Measurements from ENCODE around the gene PIK3R1. TPM values are rescaled to one million over a fixed set of nuclear protein-coding genes. Genes with fewer than 3 reads are reported as not detected.

PIK3R1 gene
- total RNA-seq, 2 experiments from 2014 or later, result 61.1 to 65.0 TPM

DNA sequence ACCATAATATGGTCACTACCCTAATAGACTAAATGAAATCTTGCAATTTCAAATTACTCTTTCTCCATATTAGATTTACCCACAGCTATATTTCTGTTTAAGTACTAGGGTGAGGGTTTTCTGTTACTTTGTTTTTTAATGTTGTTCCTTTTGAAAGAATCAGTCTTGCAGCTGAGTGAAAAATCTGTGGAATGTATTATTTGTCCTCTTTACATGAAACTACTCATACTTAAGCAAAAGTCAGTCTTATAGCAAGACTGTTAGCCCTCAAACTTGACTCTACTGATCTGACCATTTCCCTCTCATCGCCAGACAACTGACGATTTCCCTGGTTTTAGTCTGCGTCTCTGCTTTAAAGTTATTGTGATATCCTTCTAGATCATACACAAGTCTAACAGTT, 84.0 kb downstream of the PIK3R1 start:
- H3K36me3 Mint-ChIP-seq (ENCODE audit: low read depth), result peaks cover 60% of the 10 kb centered on the region
- ChIA-PET POLR2A (no interaction called here), CTCF (interaction anchor here (1.5 to 3.5 kb wide), 2 partner anchors 13 to 28 kb away, joined by 3 to 27 read pairs; no protein-coding TSS in a partner anchor)
- peaks cover 17% of the 10 kb centered on the region for H3K4me1 Mint-ChIP-seq (ENCODE audit: low read depth)
- H3K27me3 Mint-ChIP-seq (ENCODE audit: low read depth), result no peaks in the 10 kb centered on the region
- H3K4me3 Mint-ChIP-seq, result no peak overlapping the region
- ATAC-seq, result no peak
- H3K9me3 Mint-ChIP-seq (ENCODE audit: insufficient read depth), result no peaks in the 10 kb centered on the region
- no peak for DNase-seq
- H3K27ac Mint-ChIP-seq, result no peak overlapping the region

DNA sequence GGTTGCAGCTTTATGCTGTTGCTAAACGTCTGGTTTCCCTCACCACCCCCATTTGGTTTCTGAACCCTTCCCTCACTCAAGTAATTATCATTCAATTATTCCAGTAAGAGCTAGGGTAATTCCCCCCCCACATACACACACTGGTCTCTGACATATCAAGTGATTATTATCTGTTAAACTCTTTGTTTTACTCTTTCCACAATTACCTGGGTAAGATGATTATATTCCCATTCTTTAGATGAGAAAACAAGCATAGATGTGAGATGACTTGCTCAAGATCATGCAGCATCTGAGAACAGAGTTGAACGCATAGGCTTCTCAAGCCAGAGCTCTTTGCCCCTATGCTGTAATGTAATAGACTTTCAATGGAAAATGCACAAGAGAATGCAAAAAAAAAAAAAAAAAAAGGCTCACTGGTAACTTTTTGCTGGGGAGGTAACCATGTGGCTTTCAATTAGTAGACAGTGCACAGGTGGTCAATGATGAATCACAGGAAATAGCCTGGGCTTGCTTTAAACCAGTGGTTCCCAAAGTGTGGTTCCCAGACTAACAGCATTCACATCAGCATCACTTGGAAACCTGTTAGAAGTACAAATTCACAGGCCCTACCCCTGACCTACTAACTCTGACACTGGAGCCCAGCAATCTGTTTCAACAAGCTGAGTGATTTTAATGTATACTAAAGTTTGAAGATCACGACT, 87.6 kb downstream of the PIK3R1 start:
- ATAC-seq (peak; percentile 47), DNase-seq (no peak)
- no peaks in the 10 kb centered on the region for H3K9me3 Mint-ChIP-seq (ENCODE audit: insufficient read depth)
- H3K36me3 Mint-ChIP-seq (ENCODE audit: low read depth), result peaks cover 31% of the 10 kb centered on the region
- ChIA-PET CTCF (interaction anchor here (0.6 to 3.9 kb wide), 4 partner anchors 9 to 157 kb away, joined by 3 to 23 read pairs (median 4); no protein-coding TSS in a partner anchor), POLR2A (interaction anchor here (0.6 to 0.9 kb wide), 2 partner anchors 103 to 106 kb away, joined by 3 read pairs; no protein-coding TSS in a partner anchor)
- no peak overlapping the region for H3K4me3 Mint-ChIP-seq
- no peaks in the 10 kb centered on the region for H3K27me3 Mint-ChIP-seq (ENCODE audit: low read depth)
- peaks cover 17% of the 10 kb centered on the region for H3K4me1 Mint-ChIP-seq (ENCODE audit: low read depth)
- H3K27ac Mint-ChIP-seq, result peak overlapping the region; percentile 14

DNA sequence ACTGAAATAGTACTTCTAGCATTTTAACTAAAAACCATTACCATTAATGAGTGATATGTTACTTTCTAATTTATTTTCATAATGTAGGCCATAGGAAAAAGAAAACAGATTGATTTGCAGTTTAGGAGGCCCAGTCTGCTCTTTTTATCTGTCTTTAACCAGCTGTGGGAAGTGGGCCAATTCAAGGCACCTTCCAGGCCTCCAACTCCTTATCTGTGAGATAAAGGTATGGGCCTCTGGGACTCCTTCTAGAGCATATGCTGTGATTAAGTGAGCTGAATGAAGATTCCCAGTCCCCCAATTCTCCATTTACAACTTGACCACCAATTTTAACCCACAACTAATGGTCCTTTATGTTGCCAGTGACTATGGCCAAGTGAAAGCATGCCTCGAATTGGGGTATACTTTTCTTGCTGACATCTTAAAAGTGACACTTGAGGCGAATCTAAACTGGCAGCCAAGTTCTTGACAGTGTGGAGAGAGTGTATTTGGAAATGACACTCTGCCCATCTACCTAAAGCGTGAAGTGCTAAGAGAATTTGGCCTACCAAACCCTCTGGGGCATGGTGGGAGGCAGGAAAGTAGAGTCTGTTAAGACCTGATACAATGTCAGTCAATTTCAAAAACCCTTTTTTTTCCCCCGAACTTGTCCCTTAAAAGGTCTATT, 88.3 kb downstream of the PIK3R1 start:
- Mint-ChIP-seq H3K9me3 (ENCODE audit: insufficient read depth) (no peaks in the 10 kb centered on the region), H3K36me3 (ENCODE audit: low read depth) (peaks cover 25% of the 10 kb centered on the region), H3K27me3 (ENCODE audit: low read depth) (no peaks in the 10 kb centered on the region), H3K4me1 (ENCODE audit: low read depth) (peaks cover 17% of the 10 kb centered on the region), H3K27ac (no peak overlapping the region), H3K4me3 (no peak overlapping the region)
- DNase-seq (no peak), ATAC-seq (no peak)
- ChIA-PET POLR2A (interaction anchor here (0.6 to 0.9 kb wide), 2 partner anchors 102 to 105 kb away, joined by 3 read pairs; no protein-coding TSS in a partner anchor), CTCF (interaction anchor here (1.0 to 3.9 kb wide), 3 partner anchors 8 to 157 kb away, joined by 3 to 23 read pairs (median 5); no protein-coding TSS in a partner anchor)

DNA sequence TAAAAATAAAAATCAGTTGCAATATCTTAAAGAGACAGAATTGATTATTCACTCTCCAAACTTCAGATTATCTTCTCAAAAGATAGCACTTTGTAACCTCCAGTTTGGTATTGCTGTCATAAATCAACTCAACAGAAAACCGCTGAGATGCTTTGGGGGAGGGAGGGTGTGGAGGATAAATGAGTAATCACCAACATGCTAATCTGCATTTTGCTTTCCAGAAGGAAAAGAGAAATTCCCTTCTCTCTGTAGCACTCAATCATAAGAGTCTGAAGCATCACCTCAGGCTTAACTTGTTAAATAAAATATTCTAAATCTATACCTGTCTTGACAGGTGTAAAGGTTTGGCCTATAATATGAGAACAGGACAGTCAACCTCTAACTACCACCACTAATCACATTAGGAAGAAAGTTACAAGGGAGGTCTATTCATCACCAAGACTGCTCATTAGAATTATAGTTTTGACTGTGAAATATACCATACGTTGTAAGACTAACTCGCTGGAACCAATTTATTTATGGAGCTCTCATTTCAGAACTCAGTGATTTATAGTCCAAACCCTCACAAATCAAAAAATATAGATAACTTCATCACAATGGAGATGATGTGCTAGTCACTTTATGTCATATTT, 89.0 kb downstream of the PIK3R1 start:
- Mint-ChIP-seq H3K9me3 (ENCODE audit: insufficient read depth) (no peaks in the 10 kb centered on the region), H3K4me1 (ENCODE audit: low read depth) (peaks cover 17% of the 10 kb centered on the region), H3K27me3 (ENCODE audit: low read depth) (peaks cover under 1% of the 10 kb centered on the region), H3K36me3 (ENCODE audit: low read depth) (peaks cover 19% of the 10 kb centered on the region), H3K4me3 (no peak overlapping the region), H3K27ac (no peak overlapping the region)
- ChIA-PET CTCF (interaction anchor here (1.0 kb wide), 1 partner anchor 18 kb away, joined by 3 read pairs; no protein-coding TSS in a partner anchor), POLR2A (no interaction called here)
- no peak for DNase-seq
- no peak for ATAC-seq

DNA sequence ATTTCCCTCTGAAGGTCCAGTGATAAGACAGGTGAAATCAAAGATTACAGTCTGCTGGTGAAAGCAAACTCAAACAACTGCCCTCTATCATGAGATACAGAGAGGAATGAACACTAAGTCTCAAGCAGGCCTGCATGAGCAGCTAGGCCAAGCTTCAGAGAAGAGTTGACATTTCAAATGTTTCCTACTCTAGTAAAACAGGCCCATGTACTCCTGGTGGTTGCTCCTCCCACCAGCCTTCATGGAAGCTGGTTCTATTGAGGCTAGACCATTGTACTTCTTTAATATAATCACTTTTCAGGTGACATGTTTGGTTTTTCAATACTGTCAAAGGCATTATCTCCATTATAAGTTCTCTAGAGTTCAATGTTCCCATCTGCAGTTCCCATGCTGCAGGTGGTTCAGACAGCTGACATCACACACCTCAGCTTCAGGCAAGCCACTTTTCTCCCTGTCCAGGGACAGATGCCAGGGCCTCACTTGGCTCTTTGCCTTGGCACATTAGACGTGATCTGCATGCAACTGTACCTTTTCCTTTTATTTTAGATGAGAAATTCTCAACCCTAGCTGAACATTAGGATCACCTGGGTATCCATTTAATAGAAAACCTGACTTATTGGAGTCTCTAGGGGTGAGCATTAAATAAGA, 89.8 kb downstream of the PIK3R1 start:
- peaks cover 12% of the 10 kb centered on the region for H3K36me3 Mint-ChIP-seq (ENCODE audit: low read depth)
- H3K27ac Mint-ChIP-seq, result no peak overlapping the region
- H3K4me3 Mint-ChIP-seq, result no peak overlapping the region
- DNase-seq (no peak), ATAC-seq (no peak)
- H3K27me3 Mint-ChIP-seq (ENCODE audit: low read depth), result peaks cover 5% of the 10 kb centered on the region
- no peaks in the 10 kb centered on the region for H3K9me3 Mint-ChIP-seq (ENCODE audit: insufficient read depth)
- H3K4me1 Mint-ChIP-seq (ENCODE audit: low read depth), result peaks cover 17% of the 10 kb centered on the region
- ChIA-PET CTCF (interaction anchor here (1.0 kb wide), 1 partner anchor 19 kb away, joined by 3 read pairs; no protein-coding TSS in a partner anchor), POLR2A (interaction anchor here (0.5 kb wide), 1 partner anchor 623 kb away, joined by 3 read pairs; no protein-coding TSS in a partner anchor)

DNA sequence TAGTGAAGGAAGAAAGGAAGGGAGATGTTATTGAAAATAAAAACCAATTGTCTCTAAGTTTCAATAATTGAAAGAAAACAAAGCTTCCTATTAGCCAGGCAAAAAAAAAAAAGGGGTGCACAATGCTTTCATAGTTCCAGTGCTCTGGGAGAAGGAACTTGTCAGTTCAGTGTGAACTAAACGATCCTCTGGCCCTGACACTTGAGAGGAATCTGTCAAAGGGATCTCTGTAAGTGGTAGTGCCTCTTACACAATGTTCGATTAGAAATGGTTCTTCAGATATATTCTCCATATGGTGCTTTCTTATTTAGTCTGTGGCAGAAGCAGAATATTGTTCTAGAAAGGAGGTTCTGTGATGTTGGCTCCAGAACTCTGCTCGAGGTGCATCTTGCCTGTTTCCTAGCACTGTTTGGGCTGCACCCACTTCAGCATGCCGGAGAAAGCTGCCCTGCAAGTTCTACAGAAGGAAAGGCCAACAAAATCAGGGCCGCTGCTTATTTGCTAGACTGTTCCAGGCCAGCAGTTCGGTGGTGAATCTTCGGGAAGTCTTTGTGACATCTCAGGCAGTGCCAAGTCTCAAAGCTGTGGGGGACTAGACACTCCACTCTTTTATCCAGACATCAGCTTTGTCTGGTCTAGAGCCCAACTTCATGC, 90.9 kb downstream of the PIK3R1 start:
- H3K9me3 Mint-ChIP-seq (ENCODE audit: insufficient read depth), result no peaks in the 10 kb centered on the region
- ATAC-seq, result no peak
- H3K27me3 Mint-ChIP-seq (ENCODE audit: low read depth), result peaks cover 5% of the 10 kb centered on the region
- no peak overlapping the region for H3K4me3 Mint-ChIP-seq
- DNase-seq, result no peak
- peaks cover 7% of the 10 kb centered on the region for H3K36me3 Mint-ChIP-seq (ENCODE audit: low read depth)
- ChIA-PET CTCF (interaction anchor here (0.9 kb wide), 1 partner anchor 20 kb away, joined by 3 read pairs; no protein-coding TSS in a partner anchor), POLR2A (no interaction called here)
- no peak overlapping the region for H3K27ac Mint-ChIP-seq
- peaks cover 15% of the 10 kb centered on the region for H3K4me1 Mint-ChIP-seq (ENCODE audit: low read depth)

DNA sequence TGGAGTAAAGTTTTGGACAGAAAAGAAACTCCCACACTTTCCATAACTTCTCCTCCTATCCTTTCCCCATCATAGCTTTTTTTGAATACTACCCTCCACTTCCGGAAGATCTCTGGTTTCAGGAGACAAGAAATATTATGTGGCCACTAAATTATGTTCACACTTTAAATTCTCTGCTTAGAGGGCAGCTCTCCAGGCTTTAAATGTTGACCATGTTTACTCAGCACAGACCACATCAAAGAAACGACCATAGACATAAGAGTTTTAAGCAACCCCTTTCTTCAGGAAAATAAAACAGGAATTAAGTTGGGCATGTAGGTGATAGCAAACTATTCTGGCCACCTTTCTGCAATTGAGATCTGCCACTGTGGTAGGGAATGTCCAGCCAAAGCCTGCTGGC, 97.8 kb downstream of the PIK3R1 start:
- POLR2A ChIA-PET, result no interaction called here
- ATAC-seq, result no peak
- CTCF ChIA-PET, result interaction anchor here (0.9 to 3.3 kb wide), 5 partner anchors 25 to 570 kb away, joined by 3 to 15 read pairs (median 5); no protein-coding TSS in a partner anchor
- no peak overlapping the region for H3K27ac Mint-ChIP-seq
- peaks cover 5% of the 10 kb centered on the region for H3K27me3 Mint-ChIP-seq (ENCODE audit: low read depth)
- no peaks in the 10 kb centered on the region for H3K9me3 Mint-ChIP-seq (ENCODE audit: insufficient read depth)
- H3K36me3 Mint-ChIP-seq (ENCODE audit: low read depth), result no peaks in the 10 kb centered on the region
- no peak for DNase-seq
- H3K4me1 Mint-ChIP-seq (ENCODE audit: low read depth), result peaks cover 16% of the 10 kb centered on the region
- H3K4me3 Mint-ChIP-seq, result no peak overlapping the region

DNA sequence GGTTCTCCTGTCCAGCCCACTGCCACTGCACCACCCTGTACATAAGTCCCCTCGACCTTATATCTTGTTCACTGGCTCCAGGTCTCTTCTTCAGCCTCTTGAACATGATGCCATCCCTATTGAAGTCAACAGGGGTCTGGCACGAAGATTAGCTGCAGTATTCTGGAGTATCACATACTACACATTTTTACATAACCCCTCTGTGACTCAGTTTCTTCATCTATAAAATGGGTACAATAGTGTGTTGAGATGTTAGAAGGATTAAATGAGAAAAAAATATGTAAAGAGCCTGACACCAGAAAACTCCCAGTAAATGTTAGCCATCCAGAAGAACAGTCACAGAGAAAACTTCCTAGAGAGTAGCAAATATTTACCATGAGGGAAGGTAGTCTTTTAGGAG, 98.9 kb downstream of the PIK3R1 start:
- ATAC-seq (no peak), DNase-seq (no peak)
- Mint-ChIP-seq H3K4me1 (ENCODE audit: low read depth) (peaks cover 21% of the 10 kb centered on the region), H3K27me3 (ENCODE audit: low read depth) (peaks cover 9% of the 10 kb centered on the region), H3K36me3 (ENCODE audit: low read depth) (no peaks in the 10 kb centered on the region), H3K4me3 (no peak overlapping the region), H3K27ac (no peak overlapping the region), H3K9me3 (ENCODE audit: insufficient read depth) (no peaks in the 10 kb centered on the region)
- ChIA-PET POLR2A (no interaction called here), CTCF (interaction anchor here (1.5 kb wide), 1 partner anchor 28 kb away, joined by 5 read pairs; no protein-coding TSS in a partner anchor)

DNA sequence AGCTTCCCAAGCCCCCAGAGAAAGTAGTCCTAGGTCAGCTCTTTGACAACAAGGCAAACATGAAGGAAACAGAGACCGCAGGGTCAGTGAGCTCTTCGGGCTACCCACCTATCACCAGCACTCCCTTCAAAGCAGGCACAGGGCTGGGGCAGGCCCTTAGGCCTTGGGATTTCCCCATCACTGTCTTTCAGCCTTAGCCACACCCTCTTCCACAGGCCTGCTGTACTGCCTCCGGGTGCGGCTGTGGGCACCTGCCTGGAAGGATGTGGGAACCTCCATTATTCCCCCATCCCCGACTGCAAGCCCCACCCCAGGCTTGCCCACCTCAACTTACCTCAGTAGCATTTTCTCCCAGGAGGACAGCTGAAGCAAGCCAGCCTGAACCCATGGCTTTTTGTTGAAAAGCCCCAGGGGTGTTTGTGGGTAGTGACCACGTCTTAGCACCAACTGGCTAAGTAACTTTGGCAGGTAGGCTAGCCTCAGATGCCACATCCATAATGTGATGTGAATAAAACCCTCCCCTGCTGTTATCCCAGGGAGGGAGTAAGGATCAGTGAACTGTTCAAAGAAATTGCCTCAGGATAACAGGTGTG, 100.2 kb downstream of the PIK3R1 start:
- no peaks in the 10 kb centered on the region for H3K36me3 Mint-ChIP-seq (ENCODE audit: low read depth)
- no peak overlapping the region for H3K27ac Mint-ChIP-seq
- ChIA-PET POLR2A (no interaction called here), CTCF (interaction anchor here (1.5 kb wide), 1 partner anchor 29 kb away, joined by 5 read pairs; no protein-coding TSS in a partner anchor)
- no peak overlapping the region for H3K4me3 Mint-ChIP-seq
- DNase-seq (peak; percentile 46), ATAC-seq (peak; percentile 88)
- peaks cover 4% of the 10 kb centered on the region for H3K27me3 Mint-ChIP-seq (ENCODE audit: low read depth)
- peaks cover 23% of the 10 kb centered on the region for H3K4me1 Mint-ChIP-seq (ENCODE audit: low read depth)
- H3K9me3 Mint-ChIP-seq (ENCODE audit: insufficient read depth), result no peaks in the 10 kb centered on the region

DNA sequence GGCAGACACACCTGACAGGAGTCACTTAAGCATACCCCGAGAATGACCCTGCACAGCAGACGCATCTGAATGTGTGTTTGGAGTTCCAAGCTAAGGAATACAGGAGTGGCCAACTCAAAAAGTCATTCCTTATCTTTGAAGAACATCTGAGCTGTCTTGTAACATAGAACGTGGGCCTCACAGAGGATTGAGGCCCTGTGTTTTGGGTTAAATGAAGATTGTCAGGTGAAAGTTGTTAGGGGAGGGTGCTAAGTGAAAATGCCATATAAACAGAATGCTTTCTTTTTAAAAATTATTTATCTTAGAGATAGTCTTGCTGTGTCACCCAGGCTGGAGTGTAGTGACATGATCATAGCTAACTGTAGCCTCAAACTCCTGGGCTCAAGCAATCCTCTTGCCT, 100.9 kb downstream of the PIK3R1 start:
- ATAC-seq (no peak), DNase-seq (no peak)
- H3K9me3 Mint-ChIP-seq (ENCODE audit: insufficient read depth), result no peaks in the 10 kb centered on the region
- H3K4me3 Mint-ChIP-seq, result no peak overlapping the region
- H3K27me3 Mint-ChIP-seq (ENCODE audit: low read depth), result peaks cover 5% of the 10 kb centered on the region
- CTCF ChIA-PET, result interaction anchor here (0.6 to 1.8 kb wide), 3 partner anchors 13 to 568 kb away, joined by 3 to 7 read pairs (median 3); no protein-coding TSS in a partner anchor
- POLR2A ChIA-PET, result no interaction called here
- no peaks in the 10 kb centered on the region for H3K36me3 Mint-ChIP-seq (ENCODE audit: low read depth)
- H3K27ac Mint-ChIP-seq, result no peak overlapping the region
- H3K4me1 Mint-ChIP-seq (ENCODE audit: low read depth), result peaks cover 23% of the 10 kb centered on the region

Data from activated CD8-positive, alpha-beta T cell treated with anti-CD3 and anti-CD28 coated beads, Interleukin-2, amount 10 ng/mL, durations not matched to agents 7 days and 5 days (primary cell).